DMS153 treated with DMSO at 0.1 percent for 48 hours (cell line): ENCODE data around the gene VGLL1.

ENCODE experiments used
- DNase-seq: peaks from one replicate; lab custom pipeline; 2025; ENCODE audit not compliant: unreplicated experiment; lab: John Stamatoyannopoulos, UW

The VGLL1 gene

GRCh38 chrX:136549226-136549625 is 17.2 kb downstream of the VGLL1 start:
- DNase-seq = no peak

GRCh38 chrX:136551410-136551809 is 19.4 kb downstream of the VGLL1 start:
- no peak for DNase-seq

- no peak for DNase-seq
Measured at GRCh38 chrX:136555694-136556093, 23.7 kb downstream of the VGLL1 start.

GRCh38 chrX:136572030-136572429 is 40.0 kb downstream of the VGLL1 start:
- no peak for DNase-seq

GRCh38 chrX:136574548-136574947 is 42.5 kb downstream of the VGLL1 start:
- DNase-seq = peak; percentile 10

- peak; percentile 33 for DNase-seq
Measured at GRCh38 chrX:136577552-136577951, 45.5 kb downstream of the VGLL1 start.

GRCh38 chrX:136580316-136580715 is 48.3 kb downstream of the VGLL1 start:
- no peak for DNase-seq

GRCh38 chrX:136582624-136583023 is 50.6 kb downstream of the VGLL1 start:
- no peak for DNase-seq

- DNase-seq = no peak
Measured at GRCh38 chrX:136584545-136584944, 52.5 kb downstream of the VGLL1 start.

GRCh38 chrX:136585262-136585661 is 53.2 kb downstream of the VGLL1 start:
- DNase-seq = no peak

- no peak for DNase-seq
Measured at GRCh38 chrX:136585960-136586359, 53.9 kb downstream of the VGLL1 start.

GRCh38 chrX:136586386-136586785 is 54.4 kb downstream of the VGLL1 start:
- DNase-seq = no peak

- no peak for DNase-seq
Measured at GRCh38 chrX:136587532-136587931, 55.5 kb downstream of the VGLL1 start.

GRCh38 chrX:136588036-136588435 is 56.0 kb downstream of the VGLL1 start:
- no peak for DNase-seq

GRCh38 chrX:136589966-136590365 is 58.0 kb downstream of the VGLL1 start:
- DNase-seq = no peak

- no peak for DNase-seq
Measured at GRCh38 chrX:136597356-136597755, 65.3 kb downstream of the VGLL1 start.

GRCh38 chrX:136597954-136598353 is 65.9 kb downstream of the VGLL1 start:
- no peak for DNase-seq

- DNase-seq = no peak
Measured at GRCh38 chrX:136598631-136599030, 66.6 kb downstream of the VGLL1 start.

GRCh38 chrX:136600059-136600458 is 68.0 kb downstream of the VGLL1 start:
- no peak for DNase-seq
